CD8-positive, alpha-beta memory T cell (primary cell): ENCODE measurements around the gene ASCC1. TPM values are rescaled to one million over a fixed set of nuclear protein-coding genes. Genes with fewer than 3 reads are reported as not detected.
A peak's percentile ranks its signal among the peaks of the same experiment; 100 is the strongest.

Experiments used
- CTCF ChIA-PET: fragments of 350-600 bp; sonication (Branson Sonifier 250); formaldehyde crosslinking; loops from one replicate; lab custom pipeline; 2021; ENCODE audit warnings: antibody characterized with exemption; lab: Charles Lee
- POLR2A ChIA-PET: fragments of 350-600 bp; sonication (Branson Sonifier 250); formaldehyde crosslinking; loops from one replicate; lab custom pipeline; 2021; ENCODE audit warnings: antibody characterized with exemption; lab: Charles Lee
- DNase-seq, 5 donors: peaks; one replicate each; pipeline versions ENCODE4 v3.0.0 to v3.0.0-alpha.2; 2020 to 2022; ENCODE audit warnings: mixed read lengths in 1 of 5
- H3K27ac ChIP-seq: one replicate; pipeline ENCODE4 v1.7.0; 2013; ENCODE audit warnings: low read depth, mild to moderate bottlenecking, low read length, moderate library complexity
- H3K27me3 ChIP-seq: 2 replicates; pipeline ENCODE4 v1.7.0; 2013; ENCODE audit warnings: low read length, mild to moderate bottlenecking; ENCODE audit not compliant: insufficient read depth, poor library complexity, severe bottlenecking
- H3K36me3 ChIP-seq: 2 replicates; pipeline ENCODE4 v1.7.0; 2013; ENCODE audit warnings: mild to moderate bottlenecking, low read length, moderate library complexity; ENCODE audit not compliant: insufficient read depth
- H3K4me1 ChIP-seq: 2 replicates; pipeline ENCODE4 v1.7.0; 2013; ENCODE audit warnings: mild to moderate bottlenecking, low read length, moderate library complexity; ENCODE audit not compliant: insufficient read depth
- H3K4me3 ChIP-seq: 2 replicates; pipeline ENCODE4 v1.7.0; 2013; ENCODE audit warnings: mild to moderate bottlenecking, low read length
- H3K9me3 ChIP-seq: 2 replicates; pipeline ENCODE4 v1.7.0; 2013; ENCODE audit warnings: mild to moderate bottlenecking, low read length
- H3K27ac Mint-ChIP-seq, 8 donors: one replicate each; pipeline ENCODE4 v1.8.0; 2020 to 2021; ENCODE audit warnings: mixed read lengths in 8 of 8, mild to moderate bottlenecking in 6 of 8, inconsistent platforms in 3 of 8, moderate library complexity in 3 of 8
- H3K27me3 Mint-ChIP-seq, 2 donors: one replicate each; pipeline ENCODE4 v1.8.0; 2020 to 2021; ENCODE audit warnings: mixed read lengths in 2 of 2, mild to moderate bottlenecking in 1 of 2, moderate library complexity in 1 of 2
- H3K36me3 Mint-ChIP-seq, 3 donors: one replicate each; pipeline ENCODE4 v1.8.0; 2020 to 2021; ENCODE audit warnings: mixed read lengths in 3 of 3, inconsistent platforms in 1 of 3, mild to moderate bottlenecking in 1 of 3
- H3K4me1 Mint-ChIP-seq, 3 donors: one replicate each; pipeline ENCODE4 v1.8.0; 2020 to 2021; ENCODE audit warnings: mixed read lengths in 3 of 3, inconsistent platforms in 1 of 3, mild to moderate bottlenecking in 1 of 3
- H3K4me3 Mint-ChIP-seq, 7 donors: one replicate each; pipeline ENCODE4 v1.8.0; 2020 to 2021; ENCODE audit warnings: mixed read lengths in 7 of 7, mild to moderate bottlenecking in 6 of 7, moderate library complexity in 4 of 7, inconsistent platforms in 2 of 7
- H3K9me3 Mint-ChIP-seq, 5 donors: one replicate each; pipeline ENCODE4 v1.8.0; 2020 to 2022; ENCODE audit warnings: mixed read lengths in 5 of 5, mild to moderate bottlenecking in 3 of 5, moderate library complexity in 2 of 5, inconsistent platforms in 1 of 5
- polyA plus RNA-seq: library from polyadenylated mRNA; unstranded; fragments of 300-500 nt; fragmentation: Illumina TruSeq; gene quantifications from one replicate; pipeline ENCODE4 v1.2.3, GENCODE V29; 2021
- total RNA-seq, 2 experiments: library from RNA; stranded (reverse); gene quantifications; one replicate each; pipeline ENCODE4 v1.2.3, GENCODE V29; 2021

ASCC1 gene
- total and polyA plus RNA-seq, 3 experiments from 2014 or later = 19.1 to 43.2 (median 36.3) TPM

DNA sequence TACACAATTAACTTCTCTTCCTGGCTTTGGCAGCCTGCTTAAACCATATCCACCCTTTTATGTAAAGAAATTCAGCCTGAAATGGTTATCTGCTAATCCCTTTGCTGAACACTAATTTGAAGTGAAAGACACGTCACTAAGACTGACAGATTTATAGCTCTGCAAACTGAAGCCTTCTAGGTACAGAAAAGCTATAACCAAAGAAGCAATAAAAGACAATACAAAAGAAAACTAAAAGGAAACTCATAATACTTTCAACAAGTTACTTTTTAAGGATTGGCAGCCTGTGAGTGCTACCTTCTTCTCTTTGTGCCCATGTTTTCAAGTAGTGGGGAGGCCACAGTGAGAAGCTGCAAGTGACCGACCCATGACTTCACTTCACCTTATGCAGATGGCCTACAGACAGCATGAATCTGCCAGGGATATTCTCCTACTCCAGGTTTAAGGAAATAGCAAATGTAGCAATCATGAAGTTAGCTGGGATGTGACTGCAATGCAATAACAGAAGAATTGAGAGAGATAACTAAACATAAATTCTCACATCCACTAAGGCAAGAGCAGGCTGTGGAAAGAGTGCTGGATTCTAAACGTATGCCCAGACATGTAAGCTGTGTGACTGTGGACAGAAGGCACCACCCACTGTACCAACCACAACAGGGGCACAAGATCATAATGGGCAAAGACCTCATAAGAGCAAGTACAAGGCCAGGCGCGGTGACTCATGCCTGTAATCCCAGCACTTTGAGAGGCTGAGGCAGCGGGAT lies 117.1 kb downstream of the ASCC1 start:
- H3K36me3 Mint-ChIP-seq = peaks cover 23 to 61% (median 26%) of the 10 kb centered on the region in 3 donors
- peak overlapping the region in 1 of 8 donors; percentile 57 for H3K27ac Mint-ChIP-seq
- DNase-seq = no peak
- Histone ChIP-seq H3K27ac (no peak overlapping the region), H3K9me3 (no peaks in the 10 kb centered on the region), H3K27me3 (no peaks in the 10 kb centered on the region), H3K4me3 (no peak overlapping the region), H3K36me3 (peaks cover 10% of the 10 kb centered on the region), H3K4me1 (peaks cover 36% of the 10 kb centered on the region)
- no peaks in the 10 kb centered on the region for H3K9me3 Mint-ChIP-seq
- peaks cover 7 to 14% (median 13%) of the 10 kb centered on the region in 3 donors for H3K4me1 Mint-ChIP-seq
- ChIA-PET POLR2A (interaction anchor here (0.5 kb wide), 1 partner anchor 25 kb away, joined by 5 read pairs; no protein-coding TSS in a partner anchor), CTCF (no interaction called here)
- no peaks in the 10 kb centered on the region for H3K27me3 Mint-ChIP-seq
- H3K4me3 Mint-ChIP-seq = no peak overlapping the region

DNA sequence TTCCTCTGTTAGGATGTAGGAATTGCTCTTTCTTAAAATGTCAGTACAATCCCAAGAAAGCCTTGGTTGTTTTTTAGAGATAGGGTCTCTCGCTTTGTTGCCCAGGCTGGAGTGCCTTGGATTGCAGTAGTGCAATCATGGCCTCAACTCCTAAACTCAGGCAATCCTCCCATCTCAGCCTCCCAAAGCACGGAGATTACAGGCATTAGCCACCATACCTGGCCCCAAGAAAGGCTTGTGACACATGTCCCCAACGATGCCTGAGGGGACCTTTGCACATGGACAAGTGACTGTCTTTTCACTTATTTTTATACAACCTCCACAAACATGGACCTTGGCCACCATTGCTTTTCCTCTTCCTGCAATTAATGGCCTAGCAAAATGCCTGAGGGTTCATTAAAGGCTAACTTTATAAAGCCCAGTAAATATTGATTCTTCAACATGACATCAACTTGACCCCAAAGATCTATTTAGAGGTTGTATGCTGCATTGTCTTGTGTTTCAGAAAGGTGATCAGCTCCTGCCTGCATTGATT lies 117.7 kb downstream of the ASCC1 start:
- Histone ChIP-seq H3K27ac (peak overlapping the region; percentile 2), H3K9me3 (no peaks in the 10 kb centered on the region), H3K4me3 (no peak overlapping the region), H3K36me3 (peaks cover 10% of the 10 kb centered on the region), H3K27me3 (no peaks in the 10 kb centered on the region), H3K4me1 (peaks cover 30% of the 10 kb centered on the region)
- H3K27ac Mint-ChIP-seq = peak overlapping the region in 1 of 8 donors; percentile 57
- DNase-seq = no peak
- no peaks in the 10 kb centered on the region for H3K9me3 Mint-ChIP-seq
- CTCF ChIA-PET = no interaction called here
- H3K27me3 Mint-ChIP-seq = no peaks in the 10 kb centered on the region
- H3K4me3 Mint-ChIP-seq = no peak overlapping the region
- POLR2A ChIA-PET = no interaction called here
- H3K4me1 Mint-ChIP-seq = peaks cover 6 to 8% (median 8%) of the 10 kb centered on the region in 3 donors
- H3K36me3 Mint-ChIP-seq = peaks cover 21 to 60% (median 26%) of the 10 kb centered on the region in 3 donors

DNA sequence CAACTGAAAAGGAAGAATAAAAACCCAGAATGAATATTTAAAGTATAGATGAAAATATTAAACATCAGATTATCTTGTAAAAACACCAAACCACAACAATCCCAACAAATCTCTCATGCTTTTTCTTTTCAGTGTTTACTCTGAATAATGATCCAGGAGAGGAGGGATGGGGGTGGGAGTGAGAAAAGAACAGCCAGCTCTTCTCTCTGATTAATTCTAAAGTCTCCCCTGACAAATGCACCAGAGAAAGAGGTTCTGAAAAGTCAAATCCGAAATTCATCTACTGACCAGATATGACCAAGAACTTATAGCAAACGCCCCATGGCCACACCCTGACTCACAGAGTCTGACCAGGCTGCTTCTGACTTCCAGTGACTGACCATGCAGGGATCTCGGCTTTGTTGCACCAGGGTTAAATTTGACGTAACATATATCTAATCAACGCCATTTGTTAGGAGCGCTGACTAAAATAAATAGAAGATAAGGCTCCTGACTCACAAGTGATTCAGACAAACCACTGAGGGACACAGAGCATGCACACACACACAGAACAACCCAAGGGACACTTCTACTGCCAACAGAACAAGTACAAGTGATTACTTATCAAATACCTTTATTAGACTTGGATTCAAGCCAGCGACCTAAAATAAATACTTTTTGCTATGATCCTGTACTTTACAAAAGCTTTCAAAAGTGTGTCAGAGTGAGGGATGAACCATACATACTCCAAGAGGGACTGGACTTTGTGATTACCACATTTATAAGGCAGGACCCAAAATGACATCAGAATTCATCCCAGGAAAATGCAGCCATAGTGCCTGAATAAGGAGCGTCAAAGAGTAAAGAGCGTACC lies 118.4 kb downstream of the ASCC1 start:
- Mint-ChIP-seq H3K4me1 (peaks cover 6 to 7% (median 7%) of the 10 kb centered on the region in 3 donors), H3K36me3 (peaks cover 21 to 58% (median 26%) of the 10 kb centered on the region in 3 donors), H3K9me3 (no peaks in the 10 kb centered on the region), H3K27ac (peak overlapping the region in 1 of 8 donors; percentile 26), H3K4me3 (no peak overlapping the region), H3K27me3 (no peaks in the 10 kb centered on the region)
- H3K27ac ChIP-seq = peak overlapping the region; percentile 11
- POLR2A ChIA-PET = interaction anchor here (1.3 kb wide), 1 partner anchor 9 kb away, joined by 7 read pairs; the partner anchor contains the start of gene SPOCK2
- peaks cover 10% of the 10 kb centered on the region for H3K36me3 ChIP-seq
- no peak overlapping the region for H3K4me3 ChIP-seq
- no peaks in the 10 kb centered on the region for H3K27me3 ChIP-seq
- CTCF ChIA-PET = no interaction called here
- no peaks in the 10 kb centered on the region for H3K9me3 ChIP-seq
- DNase-seq = no peak
- H3K4me1 ChIP-seq = peaks cover 26% of the 10 kb centered on the region

DNA sequence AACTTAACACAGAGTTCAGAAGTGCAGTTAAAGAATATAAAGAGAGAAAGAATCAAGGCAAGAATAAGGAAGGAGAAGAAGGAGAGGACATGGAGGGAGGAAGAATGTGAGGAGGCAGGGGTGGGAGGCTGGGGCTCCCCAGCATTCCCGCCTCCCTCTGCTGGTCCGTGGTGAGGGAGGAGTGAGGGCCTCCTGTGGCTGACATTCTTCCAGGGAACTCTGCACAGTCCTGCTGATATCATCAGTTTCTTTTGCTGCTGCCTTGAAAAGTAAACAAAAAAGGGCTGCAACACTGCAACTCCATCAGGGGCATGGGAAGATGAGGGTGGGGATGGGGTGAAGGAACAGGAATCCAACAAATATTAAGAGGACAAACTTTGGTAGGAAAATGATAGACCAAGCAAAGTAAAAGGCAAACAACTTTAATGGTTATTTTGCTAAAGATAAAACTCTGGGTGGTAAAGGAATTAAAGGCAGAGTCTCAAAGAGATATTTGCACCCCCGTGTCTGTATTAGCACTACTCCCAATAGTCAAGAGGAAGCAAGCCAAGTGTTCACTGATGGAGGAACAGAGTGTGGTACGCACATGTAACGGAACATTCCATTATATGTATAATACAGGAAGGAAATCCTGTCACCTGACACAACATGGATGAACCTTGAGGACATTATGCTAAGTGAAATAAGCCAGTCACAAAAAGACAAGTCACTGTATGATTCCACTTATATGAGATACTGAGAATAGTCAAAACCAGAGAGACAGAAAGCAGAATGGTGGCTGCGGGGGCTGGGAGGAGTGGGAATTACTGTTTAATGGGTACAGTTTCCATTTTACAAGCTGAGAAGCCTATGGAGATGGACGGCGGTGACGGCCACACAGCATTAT lies 119.7 kb downstream of the ASCC1 start:
- DNase-seq = no peak
- peaks cover 10% of the 10 kb centered on the region for H3K36me3 ChIP-seq
- H3K4me3 Mint-ChIP-seq = no peak overlapping the region
- no peak overlapping the region for H3K27ac ChIP-seq
- CTCF ChIA-PET = no interaction called here
- H3K9me3 ChIP-seq = no peaks in the 10 kb centered on the region
- no peaks in the 10 kb centered on the region for H3K27me3 ChIP-seq
- H3K27me3 Mint-ChIP-seq = peaks cover 0 to 3% of the 10 kb centered on the region in 2 donors
- H3K4me3 ChIP-seq = no peak overlapping the region
- peaks cover 15 to 46% (median 16%) of the 10 kb centered on the region in 3 donors for H3K36me3 Mint-ChIP-seq
- POLR2A ChIA-PET = interaction anchor here (1.3 kb wide), 1 partner anchor 8 kb away, joined by 7 read pairs; the partner anchor contains the start of gene SPOCK2
- H3K9me3 Mint-ChIP-seq = no peaks in the 10 kb centered on the region
- peaks cover 13% of the 10 kb centered on the region for H3K4me1 ChIP-seq
- peak overlapping the region in 4 of 8 donors; percentile 8 to 61 (median 36) for H3K27ac Mint-ChIP-seq
- H3K4me1 Mint-ChIP-seq = peaks cover 4 to 7% (median 7%) of the 10 kb centered on the region in 3 donors

DNA sequence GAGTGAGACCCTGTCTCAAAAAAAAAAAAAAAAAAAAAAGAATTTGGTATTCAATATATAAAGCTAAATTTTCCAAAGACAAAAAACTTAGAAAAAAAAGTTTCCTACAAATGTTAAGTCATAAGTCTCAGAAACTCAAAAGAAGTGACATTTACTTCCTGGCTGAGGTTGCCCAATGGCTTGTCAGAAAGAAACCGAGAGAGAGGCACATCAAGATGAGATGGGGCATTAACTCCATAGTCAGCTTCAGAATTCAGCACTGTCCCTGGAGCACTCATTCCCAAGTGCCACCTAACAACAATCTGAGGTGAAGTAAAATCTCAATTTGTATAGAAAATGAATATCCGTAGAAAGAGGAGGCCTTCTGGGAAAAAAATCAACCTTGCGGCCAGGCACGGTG lies 120.9 kb downstream of the ASCC1 start:
- peaks cover 0 to 3% of the 10 kb centered on the region in 2 donors for H3K27me3 Mint-ChIP-seq
- Histone ChIP-seq H3K9me3 (no peaks in the 10 kb centered on the region), H3K27ac (no peak overlapping the region), H3K36me3 (peaks cover 10% of the 10 kb centered on the region), H3K4me3 (no peak overlapping the region), H3K27me3 (no peaks in the 10 kb centered on the region), H3K4me1 (peaks cover 15% of the 10 kb centered on the region)
- no peak for DNase-seq
- CTCF ChIA-PET = no interaction called here
- H3K36me3 Mint-ChIP-seq = peaks cover 12 to 36% (median 13%) of the 10 kb centered on the region in 3 donors
- H3K9me3 Mint-ChIP-seq = no peaks in the 10 kb centered on the region
- no peak overlapping the region for H3K27ac Mint-ChIP-seq
- no peak overlapping the region for H3K4me3 Mint-ChIP-seq
- POLR2A ChIA-PET = no interaction called here
- peaks cover 7 to 10% (median 9%) of the 10 kb centered on the region in 3 donors for H3K4me1 Mint-ChIP-seq

DNA sequence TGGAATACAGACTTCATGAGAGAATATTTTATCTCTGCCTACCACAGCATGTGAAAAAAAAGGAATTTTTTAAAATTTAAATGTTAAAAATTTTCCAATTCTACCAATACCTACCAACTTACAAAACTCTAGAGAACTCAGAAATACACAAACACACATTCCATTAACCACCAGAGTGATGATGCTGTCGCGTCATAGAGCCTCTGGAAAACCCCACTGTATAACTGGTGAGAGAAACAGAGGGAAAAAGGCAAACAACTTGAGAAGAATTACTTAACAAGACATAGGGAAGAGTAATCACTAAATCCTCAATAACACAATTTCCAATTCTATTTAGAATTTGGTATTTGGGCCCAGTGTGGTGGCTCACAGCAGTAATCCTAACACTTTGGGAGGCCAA lies 121.5 kb downstream of the ASCC1 start:
- POLR2A ChIA-PET = no interaction called here
- Mint-ChIP-seq H3K27ac (no peak overlapping the region), H3K4me3 (no peak overlapping the region), H3K9me3 (no peaks in the 10 kb centered on the region), H3K36me3 (peaks cover 9 to 35% (median 13%) of the 10 kb centered on the region in 3 donors), H3K27me3 (peaks cover 0 to 3% of the 10 kb centered on the region in 2 donors), H3K4me1 (peaks cover 13 to 16% (median 15%) of the 10 kb centered on the region in 3 donors)
- Histone ChIP-seq H3K4me1 (peaks cover 22% of the 10 kb centered on the region), H3K36me3 (peaks cover 10% of the 10 kb centered on the region), H3K27ac (no peak overlapping the region), H3K27me3 (no peaks in the 10 kb centered on the region), H3K9me3 (no peaks in the 10 kb centered on the region), H3K4me3 (no peak overlapping the region)
- no peak for DNase-seq
- CTCF ChIA-PET = no interaction called here

DNA sequence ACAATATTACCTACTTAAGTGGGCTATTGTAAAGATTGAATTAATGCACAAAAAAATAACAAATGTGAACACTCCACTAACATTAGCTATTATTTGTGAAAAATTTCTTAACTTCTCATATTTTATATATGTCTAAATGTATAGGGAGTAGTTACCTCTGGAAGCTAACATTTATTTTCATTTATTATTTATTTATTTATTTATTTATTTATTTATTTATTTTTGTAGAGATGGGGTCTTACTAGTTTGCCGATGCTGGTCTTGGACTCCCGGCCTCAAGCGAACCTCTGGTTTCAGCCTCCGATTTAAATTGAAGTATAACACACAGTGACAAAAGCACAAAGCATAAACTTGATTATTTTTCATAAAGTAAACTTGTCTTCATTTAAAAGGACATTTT lies 122.6 kb downstream of the ASCC1 start:
- Mint-ChIP-seq H3K4me3 (no peak overlapping the region), H3K36me3 (peaks cover 9 to 29% (median 10%) of the 10 kb centered on the region in 3 donors), H3K4me1 (peaks cover 22 to 27% (median 24%) of the 10 kb centered on the region in 3 donors), H3K9me3 (no peaks in the 10 kb centered on the region), H3K27ac (no peak overlapping the region), H3K27me3 (peaks cover 0 to 3% of the 10 kb centered on the region in 2 donors)
- Histone ChIP-seq H3K4me1 (peaks cover 31% of the 10 kb centered on the region), H3K36me3 (peaks cover 10% of the 10 kb centered on the region), H3K27ac (no peak overlapping the region), H3K4me3 (no peak overlapping the region), H3K27me3 (no peaks in the 10 kb centered on the region), H3K9me3 (no peaks in the 10 kb centered on the region)
- POLR2A ChIA-PET = no interaction called here
- CTCF ChIA-PET = interaction anchor here (1.1 to 1.6 kb wide), 2 partner anchors 14 to 161 kb away, joined by 3 read pairs; no protein-coding TSS in a partner anchor
- DNase-seq = no peak
